H1 (cell line): ENCODE measurements around the gene COMP.

Experiments used
- BCL11A ChIP-seq, 2 experiments: IDR thresholded peaks; one replicate each; pipeline ENCODE4 v1.6.1; 2011; ENCODE audit warnings: low read depth in 2 of 2, low read length in 2 of 2, mild to moderate bottlenecking in 2 of 2
- EZH2 ChIP-seq: fragments of 200-600 bp; sonication (generic); IDR thresholded peaks from 2 replicates; pipeline ENCODE4 v1.7.1; 2012; ENCODE audit warnings: low read depth, mild to moderate bottlenecking, moderate library complexity, low read length, inconsistent platforms; ENCODE audit not compliant: severe bottlenecking
- JUN ChIP-seq: IDR thresholded peaks from 2 replicates; pipeline ENCODE4 v1.6.1; 2011; ENCODE audit warnings: low read depth, mild to moderate bottlenecking, improper control_type of control experiment, low read length
- KDM1A ChIP-seq: fragments of 200-600, 300-600 bp; sonication (generic); IDR thresholded peaks from 2 replicates; pipeline ENCODE4 v1.7.1; 2016; ENCODE audit warnings: mild to moderate bottlenecking, low read length, borderline replicate concordance
- TAF1 ChIP-seq: IDR thresholded peaks from 2 replicates; pipeline ENCODE4 v1.6.1; 2011; ENCODE audit warnings: mild to moderate bottlenecking, low read depth, low read length
- TF ChIP-seq, protein P1 (sequence below): IDR thresholded peaks from 2 replicates; pipeline ENCODE4 v1.6.1; 2012; ENCODE audit warnings: low read length, inconsistent platforms
- TF ChIP-seq, protein P2 (sequence below), 3 experiments: IDR thresholded peaks; 1 replicate in 2 of 3; 2 replicates in 1 of 3; pipeline versions ENCODE4 v1.5.1 to v1.6.1; 2011; ENCODE audit warnings: low read length in 3 of 3, mild to moderate bottlenecking in 3 of 3, inconsistent platforms in 2 of 3, low read depth in 1 of 3, moderate library complexity in 1 of 3; ENCODE audit not compliant: insufficient read depth in 1 of 3; ENCODE audit errors: control extremely low read depth in 1 of 3

DNA sequence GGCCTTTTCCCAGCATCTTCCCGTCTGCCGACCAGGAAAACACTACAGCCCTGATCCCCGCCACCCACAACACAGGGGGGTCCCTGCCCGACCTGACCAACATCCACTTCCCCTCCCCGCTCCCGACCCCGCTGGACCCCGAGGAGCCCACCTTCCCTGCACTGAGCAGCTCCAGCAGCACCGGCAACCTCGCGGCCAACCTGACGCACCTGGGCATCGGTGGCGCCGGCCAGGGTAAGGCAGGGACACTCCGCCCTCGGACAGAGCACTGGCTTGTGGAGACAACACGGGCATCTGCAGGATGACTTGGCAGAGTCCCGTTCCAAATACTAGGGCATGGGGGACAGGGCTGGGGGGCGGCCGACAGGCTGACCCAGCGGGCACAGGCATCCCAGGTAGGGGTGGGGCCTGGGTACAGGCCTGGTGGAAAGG lies 31.1 kb downstream of the COMP start:
- TF ChIP-seq BCL11A (IDR thresholded peaks at IDR 0.05; ENCODE audit: low read depth in 2 of 2, low read length in 2 of 2) (no peak), TAF1 (no peak), EZH2 (no peak), JUN (no peak), KDM1A (no peak)
- TF ChIP-seq, protein P1, sequence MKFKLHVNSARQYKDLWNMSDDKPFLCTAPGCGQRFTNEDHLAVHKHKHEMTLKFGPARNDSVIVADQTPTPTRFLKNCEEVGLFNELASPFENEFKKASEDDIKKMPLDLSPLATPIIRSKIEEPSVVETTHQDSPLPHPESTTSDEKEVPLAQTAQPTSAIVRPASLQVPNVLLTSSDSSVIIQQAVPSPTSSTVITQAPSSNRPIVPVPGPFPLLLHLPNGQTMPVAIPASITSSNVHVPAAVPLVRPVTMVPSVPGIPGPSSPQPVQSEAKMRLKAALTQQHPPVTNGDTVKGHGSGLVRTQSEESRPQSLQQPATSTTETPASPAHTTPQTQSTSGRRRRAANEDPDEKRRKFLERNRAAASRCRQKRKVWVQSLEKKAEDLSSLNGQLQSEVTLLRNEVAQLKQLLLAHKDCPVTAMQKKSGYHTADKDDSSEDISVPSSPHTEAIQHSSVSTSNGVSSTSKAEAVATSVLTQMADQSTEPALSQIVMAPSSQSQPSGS, result no peak
- TF ChIP-seq, protein P2, sequence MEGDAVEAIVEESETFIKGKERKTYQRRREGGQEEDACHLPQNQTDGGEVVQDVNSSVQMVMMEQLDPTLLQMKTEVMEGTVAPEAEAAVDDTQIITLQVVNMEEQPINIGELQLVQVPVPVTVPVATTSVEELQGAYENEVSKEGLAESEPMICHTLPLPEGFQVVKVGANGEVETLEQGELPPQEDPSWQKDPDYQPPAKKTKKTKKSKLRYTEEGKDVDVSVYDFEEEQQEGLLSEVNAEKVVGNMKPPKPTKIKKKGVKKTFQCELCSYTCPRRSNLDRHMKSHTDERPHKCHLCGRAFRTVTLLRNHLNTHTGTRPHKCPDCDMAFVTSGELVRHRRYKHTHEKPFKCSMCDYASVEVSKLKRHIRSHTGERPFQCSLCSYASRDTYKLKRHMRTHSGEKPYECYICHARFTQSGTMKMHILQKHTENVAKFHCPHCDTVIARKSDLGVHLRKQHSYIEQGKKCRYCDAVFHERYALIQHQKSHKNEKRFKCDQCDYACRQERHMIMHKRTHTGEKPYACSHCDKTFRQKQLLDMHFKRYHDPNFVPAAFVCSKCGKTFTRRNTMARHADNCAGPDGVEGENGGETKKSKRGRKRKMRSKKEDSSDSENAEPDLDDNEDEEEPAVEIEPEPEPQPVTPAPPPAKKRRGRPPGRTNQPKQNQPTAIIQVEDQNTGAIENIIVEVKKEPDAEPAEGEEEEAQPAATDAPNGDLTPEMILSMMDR (IDR thresholded peaks at IDR 0.05; ENCODE audit: control extremely low read depth in 1 of 3, insufficient read depth in 1 of 3, low read depth in 1 of 3, low read length in 3 of 3), result no peak
